ENCODE results near the gene MACROH2A1.

Gene MACROH2A1

DNA sequence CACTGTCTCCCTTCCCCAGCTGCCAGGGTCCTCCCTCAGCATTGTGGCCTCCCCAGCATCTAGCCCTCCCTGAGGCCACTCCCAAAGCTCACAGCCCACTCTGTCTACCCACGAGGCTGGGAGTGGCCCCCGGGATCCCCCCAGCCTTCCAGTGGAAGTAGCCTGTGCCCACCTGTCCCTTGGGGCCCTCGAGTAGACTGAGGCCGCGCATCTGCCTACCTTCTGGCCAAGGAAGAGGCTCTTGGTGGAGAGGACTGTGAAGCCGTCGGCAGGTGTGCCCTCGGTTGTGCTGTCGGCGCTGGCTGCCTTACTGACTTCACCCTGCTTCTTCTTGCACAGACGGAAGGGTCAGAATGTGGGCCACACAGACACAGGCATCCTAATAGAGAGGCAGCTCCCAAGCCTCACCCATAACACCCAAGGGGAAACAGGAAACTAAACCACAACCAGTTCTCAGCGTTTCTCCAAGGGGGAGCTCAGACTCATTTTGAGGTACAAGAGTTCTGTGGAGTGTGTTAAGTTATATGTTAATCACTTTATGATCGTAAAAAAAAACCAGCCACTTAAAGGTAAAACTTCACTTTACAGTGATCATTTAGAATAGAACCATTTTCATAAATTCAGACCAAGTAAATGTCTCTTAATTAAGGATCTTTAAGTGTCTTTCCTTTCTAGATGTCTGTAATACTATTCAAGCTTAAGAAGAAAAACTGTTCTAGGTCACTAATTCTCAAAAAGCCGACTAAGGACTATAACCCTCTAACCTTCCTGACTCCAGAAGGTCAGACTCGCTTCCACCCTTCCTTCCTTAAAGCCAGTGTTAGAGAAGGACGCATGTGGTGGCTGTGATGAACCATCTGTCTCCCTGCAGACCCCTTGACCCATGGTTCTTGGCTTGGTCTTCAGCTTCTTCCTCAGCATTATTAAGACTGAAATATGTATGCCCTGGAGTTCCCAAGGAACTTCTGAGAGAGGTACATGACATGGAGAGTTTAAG is 38.5 kb downstream of the MACROH2A1 start:
- H3K9me3 ChIP-seq (ENCODE audit: severe bottlenecking): no peaks in the 10 kb centered on the region
- ATAC-seq (ENCODE audit: low read depth) (no peak; the same call in 2 of the 3 replicates), DNase-seq (ENCODE audit: low spot score) (no peak)
- no peak overlapping the region for H3K4me3 ChIP-seq (ENCODE audit: severe bottlenecking)
- H3K4me1 ChIP-seq (ENCODE audit: insufficient read depth, poor library complexity, severe bottlenecking): no peaks in the 10 kb centered on the region
- H3K36me3 ChIP-seq (ENCODE audit: low read depth): peaks cover 91% of the 10 kb centered on the region
- no peaks in the 10 kb centered on the region for H3K27me3 ChIP-seq (ENCODE audit: insufficient read depth, poor library complexity, severe bottlenecking)
- TF ChIP-seq CTCF (IDR thresholded peaks at IDR 0.05; ENCODE audit: poor library complexity, severe bottlenecking): no peak
- no peak overlapping the region for H3K27ac ChIP-seq (ENCODE audit: poor library complexity, severe bottlenecking)

DNA sequence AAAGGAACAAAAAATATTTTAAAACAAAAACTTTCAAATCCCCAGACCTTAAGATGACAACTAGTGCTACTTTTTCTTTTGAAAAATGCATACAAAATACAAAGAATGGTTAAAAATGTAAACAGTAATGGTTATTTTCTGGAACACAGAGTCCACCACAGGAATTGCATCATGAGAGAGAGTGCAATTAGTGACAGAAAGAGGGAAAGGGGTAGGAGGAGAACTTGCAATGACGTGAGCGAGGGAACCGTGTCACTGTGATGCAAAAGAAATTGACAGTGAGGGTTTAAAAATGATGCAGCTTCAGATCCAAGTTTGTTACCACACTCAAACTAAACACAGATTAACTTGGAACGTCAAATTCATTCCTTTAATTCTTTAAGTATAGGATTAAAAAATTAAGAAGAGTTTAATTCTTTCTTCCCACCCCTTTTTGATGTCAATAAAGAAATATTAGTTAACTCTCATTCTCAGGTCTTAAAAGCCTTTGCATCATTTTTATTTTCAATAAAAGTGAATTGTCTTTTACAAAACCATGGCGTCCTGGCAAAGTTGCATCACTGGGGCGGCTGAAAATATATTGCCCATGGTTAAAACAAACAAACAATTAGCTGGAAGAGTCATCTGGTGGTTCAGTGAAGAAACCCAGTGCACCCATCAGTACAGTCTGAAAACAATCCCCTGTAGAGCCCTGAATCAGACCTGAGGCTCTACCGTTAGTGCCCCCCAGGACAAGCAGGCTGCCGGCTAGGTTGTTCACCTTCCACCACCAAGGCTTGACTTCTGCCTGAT is 39.5 kb downstream of the MACROH2A1 start:
- H3K4me3 ChIP-seq (ENCODE audit: severe bottlenecking): no peak overlapping the region
- no peaks in the 10 kb centered on the region for H3K9me3 ChIP-seq (ENCODE audit: severe bottlenecking)
- H3K27me3 ChIP-seq (ENCODE audit: insufficient read depth, poor library complexity, severe bottlenecking): no peaks in the 10 kb centered on the region
- ATAC-seq (ENCODE audit: low read depth) (no peak), DNase-seq (ENCODE audit: low spot score) (no peak)
- H3K4me1 ChIP-seq (ENCODE audit: insufficient read depth, poor library complexity, severe bottlenecking): no peaks in the 10 kb centered on the region
- TF ChIP-seq CTCF (IDR thresholded peaks at IDR 0.05; ENCODE audit: poor library complexity, severe bottlenecking): no peak
- peaks cover 93% of the 10 kb centered on the region for H3K36me3 ChIP-seq (ENCODE audit: low read depth)
- no peak overlapping the region for H3K27ac ChIP-seq (ENCODE audit: poor library complexity, severe bottlenecking)

DNA sequence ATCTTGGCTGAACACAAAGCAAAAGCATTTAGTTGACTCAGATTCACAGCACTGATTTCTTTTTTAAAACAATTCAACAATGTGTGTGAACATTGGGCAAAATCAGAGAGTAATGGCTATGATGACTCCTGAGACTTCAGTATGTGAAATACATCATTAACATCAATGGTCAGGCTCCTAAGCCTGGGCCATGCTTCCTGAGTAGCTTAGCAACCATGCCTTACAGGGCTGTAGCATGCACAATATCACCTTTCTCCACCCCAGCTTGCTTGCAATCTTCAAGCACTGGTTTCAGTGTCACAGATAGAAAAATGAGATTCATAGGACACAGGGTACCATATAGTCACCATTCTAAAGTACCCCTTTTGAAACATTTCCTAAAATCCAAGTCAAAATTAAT is 41.3 kb downstream of the MACROH2A1 start:
- DNase-seq (ENCODE audit: low spot score) (no peak), ATAC-seq (ENCODE audit: low read depth) (no peak)
- no peak for TF ChIP-seq CTCF (IDR thresholded peaks at IDR 0.05; ENCODE audit: poor library complexity, severe bottlenecking)
- no peaks in the 10 kb centered on the region for H3K9me3 ChIP-seq (ENCODE audit: severe bottlenecking)
- H3K27ac ChIP-seq (ENCODE audit: poor library complexity, severe bottlenecking): peak overlapping the region; percentile 22
- H3K27me3 ChIP-seq (ENCODE audit: insufficient read depth, poor library complexity, severe bottlenecking): no peaks in the 10 kb centered on the region
- H3K4me3 ChIP-seq (ENCODE audit: severe bottlenecking): no peak overlapping the region
- peaks cover 93% of the 10 kb centered on the region for H3K36me3 ChIP-seq (ENCODE audit: low read depth)
- H3K4me1 ChIP-seq (ENCODE audit: insufficient read depth, poor library complexity, severe bottlenecking): no peaks in the 10 kb centered on the region

GRCh38 chr5:135356522-135357318 is 42.3 kb downstream of the MACROH2A1 start:
- H3K9me3 ChIP-seq (ENCODE audit: severe bottlenecking): no peaks in the 10 kb centered on the region
- TF ChIP-seq CTCF (IDR thresholded peaks at IDR 0.05; ENCODE audit: poor library complexity, severe bottlenecking): no peak
- H3K27me3 ChIP-seq (ENCODE audit: insufficient read depth, poor library complexity, severe bottlenecking): no peaks in the 10 kb centered on the region
- peaks cover 92% of the 10 kb centered on the region for H3K36me3 ChIP-seq (ENCODE audit: low read depth)
- peak overlapping the region; percentile 22 for H3K27ac ChIP-seq (ENCODE audit: poor library complexity, severe bottlenecking)
- no peaks in the 10 kb centered on the region for H3K4me1 ChIP-seq (ENCODE audit: insufficient read depth, poor library complexity, severe bottlenecking)
- no peak overlapping the region for H3K4me3 ChIP-seq (ENCODE audit: severe bottlenecking)
- no peak for DNase-seq (ENCODE audit: low spot score)
- peak; percentile 86 for ATAC-seq (ENCODE audit: low read depth)

All from RWPE2 (cell line).